Measurements from ENCODE around the gene SLC38A3. TPM values are rescaled to one million over a fixed set of nuclear protein-coding genes. Genes with fewer than 3 reads are reported as not detected.

The SLC38A3 gene
- total and polyA plus RNA-seq, 2 experiments from 2014 or later, result 0.28 to 1.3 TPM

DNA sequence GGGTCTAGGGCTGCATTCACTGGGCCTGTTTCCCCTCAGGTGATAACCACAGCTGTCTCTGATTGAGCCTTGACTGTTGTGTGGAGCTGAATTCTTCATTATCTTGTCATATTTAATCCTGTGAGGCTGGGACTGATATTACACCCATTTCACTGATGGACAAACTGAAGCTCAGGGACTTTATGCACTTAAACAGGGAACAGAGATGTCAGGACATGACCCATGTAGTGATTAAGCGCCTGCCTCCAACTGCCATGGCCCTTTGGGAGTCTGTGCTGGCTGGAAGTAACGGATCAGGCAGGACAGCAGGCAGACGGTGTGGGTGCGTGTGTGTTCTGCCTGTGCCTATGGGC lies 38.4 kb downstream of the SLC38A3 start:
- DNase-seq (ENCODE audit: low spot score) (no peak), ATAC-seq (no peak)
- no peaks in the 10 kb centered on the region for H3K36me3 ChIP-seq (ENCODE audit: insufficient read depth)
- peak overlapping the region; percentile 55; the same call in 1 of the 2 replicates for H3K27ac ChIP-seq (ENCODE audit: low read depth)
- peaks cover 72% of the 10 kb centered on the region for H3K4me1 ChIP-seq (ENCODE audit: insufficient read depth)
- no peak overlapping the region for H3K4me3 ChIP-seq
- Mint-ChIP-seq H3K9me3 (no peaks in the 10 kb centered on the region), H3K4me3 (no peak overlapping the region), H3K27me3 (ENCODE audit: insufficient read depth, low read depth, poor library complexity) (peaks cover 18% of the 10 kb centered on the region), H3K4me1 (peaks cover 84% of the 10 kb centered on the region), H3K27ac (peak overlapping the region; percentile 80), H3K36me3 (ENCODE audit: low read depth) (peaks cover 15% of the 10 kb centered on the region)
- no peaks in the 10 kb centered on the region for H3K9me2 ChIP-seq (ENCODE audit: insufficient read depth)
- H3K27me3 ChIP-seq (ENCODE audit: insufficient read depth), result no peaks in the 10 kb centered on the region
- peaks cover 38% of the 10 kb centered on the region for H4K20me1 ChIP-seq (replicated peaks; ENCODE audit: insufficient read depth)
- peak overlapping the region; percentile 84; the same call in 1 of the 2 replicates for H3K4me2 ChIP-seq
- H3K79me2 ChIP-seq (replicated peaks; ENCODE audit: insufficient read depth), result peaks cover 90% of the 10 kb centered on the region
- peaks cover 22% of the 10 kb centered on the region for H3F3A ChIP-seq (replicated peaks; ENCODE audit: low read depth)
- H2AFZ ChIP-seq, result no peak overlapping the region
- TF ChIP-seq NANOG (IDR thresholded peaks at IDR 0.05; ENCODE audit: borderline replicate concordance) (no peak), ZNF331 (CRISPR knock-in tag; IDR thresholded peaks at IDR 0.05; ENCODE audit: low read depth) (no peak), CREB1 (CRISPR knock-in tag; IDR thresholded peaks at IDR 0.05; ENCODE audit: low read depth) (no peak), REST (IDR thresholded peaks at IDR 0.05; ENCODE audit: unreplicated experiment) (no peak), EZH2phosphoT487 (IDR thresholded peaks at IDR 0.05; ENCODE audit: unreplicated experiment) (no peak), EZH2 (IDR thresholded peaks at IDR 0.05; ENCODE audit: low read depth, unreplicated experiment) (no peak), ZNF114 (CRISPR knock-in tag; IDR thresholded peaks at IDR 0.05) (no peak), JUNB (IDR thresholded peaks at IDR 0.05; ENCODE audit: unreplicated experiment) (no peak), CTCF (conservative IDR thresholded peaks at IDR 0.05; ENCODE audit: low read depth in 2 of 2) (no peak), STAT1 (IDR thresholded peaks at IDR 0.05; ENCODE audit: unreplicated experiment) (no peak), POLR2AphosphoS5 (IDR thresholded peaks at IDR 0.05; ENCODE audit: low read depth) (no peak), ETS1 (IDR thresholded peaks at IDR 0.05) (no peak)
- TF ChIP-seq, protein P1, sequence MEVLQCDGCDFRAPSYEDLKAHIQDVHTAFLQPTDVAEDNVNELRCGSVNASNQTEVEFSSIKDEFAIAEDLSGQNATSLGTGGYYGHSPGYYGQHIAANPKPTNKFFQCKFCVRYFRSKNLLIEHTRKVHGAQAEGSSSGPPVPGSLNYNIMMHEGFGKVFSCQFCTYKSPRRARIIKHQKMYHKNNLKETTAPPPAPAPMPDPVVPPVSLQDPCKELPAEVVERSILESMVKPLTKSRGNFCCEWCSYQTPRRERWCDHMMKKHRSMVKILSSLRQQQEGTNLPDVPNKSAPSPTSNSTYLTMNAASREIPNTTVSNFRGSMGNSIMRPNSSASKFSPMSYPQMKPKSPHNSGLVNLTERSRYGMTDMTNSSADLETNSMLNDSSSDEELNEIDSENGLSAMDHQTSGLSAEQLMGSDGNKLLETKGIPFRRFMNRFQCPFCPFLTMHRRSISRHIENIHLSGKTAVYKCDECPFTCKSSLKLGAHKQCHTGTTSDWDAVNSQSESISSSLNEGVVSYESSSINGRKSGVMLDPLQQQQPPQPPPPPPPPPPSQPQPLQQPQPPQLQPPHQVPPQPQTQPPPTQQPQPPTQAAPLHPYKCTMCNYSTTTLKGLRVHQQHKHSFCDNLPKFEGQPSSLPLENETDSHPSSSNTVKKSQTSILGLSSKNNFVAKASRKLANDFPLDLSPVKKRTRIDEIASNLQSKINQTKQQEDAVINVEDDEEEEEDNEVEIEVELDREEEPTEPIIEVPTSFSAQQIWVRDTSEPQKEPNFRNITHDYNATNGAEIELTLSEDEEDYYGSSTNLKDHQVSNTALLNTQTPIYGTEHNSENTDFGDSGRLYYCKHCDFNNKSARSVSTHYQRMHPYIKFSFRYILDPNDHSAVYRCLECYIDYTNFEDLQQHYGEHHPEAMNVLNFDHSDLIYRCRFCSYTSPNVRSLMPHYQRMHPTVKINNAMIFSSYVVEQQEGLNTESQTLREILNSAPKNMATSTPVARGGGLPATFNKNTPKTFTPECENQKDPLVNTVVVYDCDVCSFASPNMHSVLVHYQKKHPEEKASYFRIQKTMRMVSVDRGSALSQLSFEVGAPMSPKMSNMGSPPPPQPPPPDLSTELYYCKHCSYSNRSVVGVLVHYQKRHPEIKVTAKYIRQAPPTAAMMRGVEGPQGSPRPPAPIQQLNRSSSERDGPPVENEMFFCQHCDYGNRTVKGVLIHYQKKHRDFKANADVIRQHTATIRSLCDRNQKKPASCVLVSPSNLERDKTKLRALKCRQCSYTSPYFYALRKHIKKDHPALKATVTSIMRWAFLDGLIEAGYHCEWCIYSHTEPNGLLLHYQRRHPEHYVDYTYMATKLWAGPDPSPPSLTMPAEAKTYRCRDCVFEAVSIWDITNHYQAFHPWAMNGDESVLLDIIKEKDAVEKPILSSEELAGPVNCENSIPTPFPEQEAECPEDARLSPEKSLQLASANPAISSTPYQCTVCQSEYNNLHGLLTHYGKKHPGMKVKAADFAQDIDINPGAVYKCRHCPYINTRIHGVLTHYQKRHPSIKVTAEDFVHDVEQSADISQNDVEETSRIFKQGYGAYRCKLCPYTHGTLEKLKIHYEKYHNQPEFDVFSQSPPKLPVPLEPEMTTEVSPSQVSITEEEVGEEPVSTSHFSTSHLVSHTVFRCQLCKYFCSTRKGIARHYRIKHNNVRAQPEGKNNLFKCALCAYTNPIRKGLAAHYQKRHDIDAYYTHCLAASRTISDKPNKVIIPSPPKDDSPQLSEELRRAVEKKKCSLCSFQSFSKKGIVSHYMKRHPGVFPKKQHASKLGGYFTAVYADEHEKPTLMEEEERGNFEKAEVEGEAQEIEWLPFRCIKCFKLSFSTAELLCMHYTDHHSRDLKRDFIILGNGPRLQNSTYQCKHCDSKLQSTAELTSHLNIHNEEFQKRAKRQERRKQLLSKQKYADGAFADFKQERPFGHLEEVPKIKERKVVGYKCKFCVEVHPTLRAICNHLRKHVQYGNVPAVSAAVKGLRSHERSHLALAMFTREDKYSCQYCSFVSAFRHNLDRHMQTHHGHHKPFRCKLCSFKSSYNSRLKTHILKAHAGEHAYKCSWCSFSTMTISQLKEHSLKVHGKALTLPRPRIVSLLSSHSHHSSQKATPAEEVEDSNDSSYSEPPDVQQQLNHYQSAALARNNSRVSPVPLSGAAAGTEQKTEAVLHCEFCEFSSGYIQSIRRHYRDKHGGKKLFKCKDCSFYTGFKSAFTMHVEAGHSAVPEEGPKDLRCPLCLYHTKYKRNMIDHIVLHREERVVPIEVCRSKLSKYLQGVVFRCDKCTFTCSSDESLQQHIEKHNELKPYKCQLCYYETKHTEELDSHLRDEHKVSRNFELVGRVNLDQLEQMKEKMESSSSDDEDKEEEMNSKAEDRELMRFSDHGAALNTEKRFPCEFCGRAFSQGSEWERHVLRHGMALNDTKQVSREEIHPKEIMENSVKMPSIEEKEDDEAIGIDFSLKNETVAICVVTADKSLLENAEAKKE (CRISPR knock-in tag; IDR thresholded peaks at IDR 0.05), result no peak

All from GM23338 (cell line).